Endothelial cell (in vitro differentiated cells): Measurements from ENCODE around the gene CCL23. TPM values are rescaled to one million over a fixed set of nuclear protein-coding genes. Genes with fewer than 3 reads are reported as not detected.

ENCODE experiments used
- DNase-seq: peaks from one replicate; pipeline ENCODE4 v3.0.0; 2021; ENCODE audit warnings: low spot score
- H3K27ac Mint-ChIP-seq: one replicate; pipeline ENCODE4 v1.8.0; 2021; ENCODE audit warnings: mixed read lengths, inconsistent platforms; ENCODE audit not compliant: unreplicated experiment
- H3K27me3 Mint-ChIP-seq: one replicate; pipeline ENCODE4 v1.8.0; 2021; ENCODE audit warnings: mild to moderate bottlenecking, moderate library complexity, mixed read lengths, inconsistent platforms; ENCODE audit not compliant: unreplicated experiment
- H3K36me3 Mint-ChIP-seq: one replicate; pipeline ENCODE4 v1.8.0; 2021; ENCODE audit warnings: mild to moderate bottlenecking, low read depth, mixed read lengths, inconsistent platforms; ENCODE audit not compliant: unreplicated experiment
- H3K4me1 Mint-ChIP-seq: one replicate; pipeline ENCODE4 v1.8.0; 2021; ENCODE audit warnings: mild to moderate bottlenecking, mixed read lengths, inconsistent platforms; ENCODE audit not compliant: unreplicated experiment
- H3K4me3 Mint-ChIP-seq: one replicate; pipeline ENCODE4 v1.8.0; 2021; ENCODE audit warnings: mild to moderate bottlenecking, mixed read lengths, inconsistent platforms; ENCODE audit not compliant: unreplicated experiment
- H3K9me3 Mint-ChIP-seq: one replicate; pipeline ENCODE4 v1.8.0; 2021; ENCODE audit warnings: mixed read lengths, inconsistent platforms; ENCODE audit not compliant: unreplicated experiment
- total RNA-seq: library from RNA; stranded (reverse); fragmentation: NEBNext Ultra II Directional; extraction: Animal tissue kit (Norgen Biotek cat#: 25700); gene quantifications from one replicate; pipeline ENCODE4 v1.2.1, GENCODE V29; 2021; ENCODE audit not compliant: unreplicated experiment
- TF ChIP-seq, protein P1 (sequence below): fragments of 200-600 bp; sonication (generic); IDR thresholded peaks from one replicate; pipeline ENCODE4 v1.5.0; 2021; ENCODE audit warnings: antibody characterized with exemption; ENCODE audit not compliant: unreplicated experiment

Gene CCL23
- total RNA-seq, 1 donor from 2014 or later: not detected

- H3K9me3 Mint-ChIP-seq: peaks cover 6% of the 10 kb centered on the region
- DNase-seq: no peak
Measured at GRCh38 chr17:36008998-36009665, 8.6 kb downstream of the CCL23 start.

DNA sequence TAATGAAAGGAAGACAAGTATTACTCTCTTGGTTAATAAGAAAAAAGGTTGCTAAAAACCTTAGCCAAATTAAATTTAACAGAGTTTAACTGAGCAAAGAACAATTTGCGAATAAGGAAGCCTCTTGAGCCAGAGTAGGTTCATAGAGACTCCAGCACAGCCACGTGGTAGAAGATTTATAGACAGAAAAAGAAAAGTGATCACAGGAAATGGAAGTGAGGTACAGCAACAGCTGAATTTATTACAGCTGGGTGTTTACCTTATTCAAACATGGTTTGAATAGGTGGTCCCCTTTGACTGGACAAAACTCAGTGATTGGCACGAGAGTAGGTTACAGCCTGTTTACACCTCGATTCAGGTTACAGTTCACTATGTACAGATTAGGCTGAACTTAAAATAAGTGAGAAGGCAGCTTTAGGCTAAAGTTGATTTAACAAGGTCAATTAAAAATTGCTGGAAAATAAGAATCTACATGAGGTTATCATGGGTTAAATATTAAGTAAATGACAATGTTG lies 13.1 kb downstream of the CCL23 start:
- H3K9me3 Mint-ChIP-seq: no peaks in the 10 kb centered on the region
- no peaks in the 10 kb centered on the region for H3K4me1 Mint-ChIP-seq
- DNase-seq: no peak
- no peaks in the 10 kb centered on the region for H3K36me3 Mint-ChIP-seq
- no peak overlapping the region for H3K27ac Mint-ChIP-seq
- no peak overlapping the region for H3K4me3 Mint-ChIP-seq
- no peaks in the 10 kb centered on the region for H3K27me3 Mint-ChIP-seq
- TF ChIP-seq, protein P1, sequence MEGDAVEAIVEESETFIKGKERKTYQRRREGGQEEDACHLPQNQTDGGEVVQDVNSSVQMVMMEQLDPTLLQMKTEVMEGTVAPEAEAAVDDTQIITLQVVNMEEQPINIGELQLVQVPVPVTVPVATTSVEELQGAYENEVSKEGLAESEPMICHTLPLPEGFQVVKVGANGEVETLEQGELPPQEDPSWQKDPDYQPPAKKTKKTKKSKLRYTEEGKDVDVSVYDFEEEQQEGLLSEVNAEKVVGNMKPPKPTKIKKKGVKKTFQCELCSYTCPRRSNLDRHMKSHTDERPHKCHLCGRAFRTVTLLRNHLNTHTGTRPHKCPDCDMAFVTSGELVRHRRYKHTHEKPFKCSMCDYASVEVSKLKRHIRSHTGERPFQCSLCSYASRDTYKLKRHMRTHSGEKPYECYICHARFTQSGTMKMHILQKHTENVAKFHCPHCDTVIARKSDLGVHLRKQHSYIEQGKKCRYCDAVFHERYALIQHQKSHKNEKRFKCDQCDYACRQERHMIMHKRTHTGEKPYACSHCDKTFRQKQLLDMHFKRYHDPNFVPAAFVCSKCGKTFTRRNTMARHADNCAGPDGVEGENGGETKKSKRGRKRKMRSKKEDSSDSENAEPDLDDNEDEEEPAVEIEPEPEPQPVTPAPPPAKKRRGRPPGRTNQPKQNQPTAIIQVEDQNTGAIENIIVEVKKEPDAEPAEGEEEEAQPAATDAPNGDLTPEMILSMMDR: no peak

More at GRCh38 chr17:36008998-36009665, 8.6 kb downstream of the CCL23 start:
- no peak overlapping the region for H3K27ac Mint-ChIP-seq
- no peaks in the 10 kb centered on the region for H3K27me3 Mint-ChIP-seq
- peaks cover 3% of the 10 kb centered on the region for H3K4me1 Mint-ChIP-seq
- no peak overlapping the region for H3K4me3 Mint-ChIP-seq
- TF ChIP-seq, protein P1: peak; percentile 38
- H3K36me3 Mint-ChIP-seq: peaks cover 14% of the 10 kb centered on the region

GRCh38 chr17:36002631-36003030 lies 15.1 kb downstream of the CCL23 start:
- no peak for DNase-seq
- TF ChIP-seq, protein P1: no peak
- Mint-ChIP-seq H3K27ac (no peak overlapping the region), H3K4me3 (no peak overlapping the region), H3K9me3 (no peaks in the 10 kb centered on the region), H3K4me1 (no peaks in the 10 kb centered on the region), H3K36me3 (no peaks in the 10 kb centered on the region), H3K27me3 (peaks cover 1% of the 10 kb centered on the region)

GRCh38 chr17:36001862-36002603 lies 15.7 kb downstream of the CCL23 start:
- Mint-ChIP-seq H3K36me3 (no peaks in the 10 kb centered on the region), H3K27ac (no peak overlapping the region), H3K4me1 (no peaks in the 10 kb centered on the region), H3K4me3 (no peak overlapping the region), H3K27me3 (peaks cover 1% of the 10 kb centered on the region), H3K9me3 (no peaks in the 10 kb centered on the region)
- TF ChIP-seq, protein P1: no peak
- DNase-seq: no peak
